AG10803 (cell line): ENCODE results near the gene RUNX3.

Source experiments
- DNase-seq: peaks from one replicate; pipeline ENCODE4 v3.0.0; 2010; ENCODE audit warnings: low read depth
- H3K4me3 ChIP-seq: 2 replicates; pipeline ENCODE4 v1.5.1; 2011; ENCODE audit warnings: mild to moderate bottlenecking, low read length, control low read depth
- TF ChIP-seq, protein P1 (sequence below): conservative IDR thresholded peaks from 2 replicates; pipeline ENCODE4 v1.5.1; 2011; ENCODE audit warnings: mild to moderate bottlenecking, low read length, control low read depth, inconsistent platforms

RUNX3 gene

GRCh38 chr1:24966724-24967346 is 36.8 kb upstream of the RUNX3 start:
- DNase-seq, result peak; percentile 71
- TF ChIP-seq, protein P1, sequence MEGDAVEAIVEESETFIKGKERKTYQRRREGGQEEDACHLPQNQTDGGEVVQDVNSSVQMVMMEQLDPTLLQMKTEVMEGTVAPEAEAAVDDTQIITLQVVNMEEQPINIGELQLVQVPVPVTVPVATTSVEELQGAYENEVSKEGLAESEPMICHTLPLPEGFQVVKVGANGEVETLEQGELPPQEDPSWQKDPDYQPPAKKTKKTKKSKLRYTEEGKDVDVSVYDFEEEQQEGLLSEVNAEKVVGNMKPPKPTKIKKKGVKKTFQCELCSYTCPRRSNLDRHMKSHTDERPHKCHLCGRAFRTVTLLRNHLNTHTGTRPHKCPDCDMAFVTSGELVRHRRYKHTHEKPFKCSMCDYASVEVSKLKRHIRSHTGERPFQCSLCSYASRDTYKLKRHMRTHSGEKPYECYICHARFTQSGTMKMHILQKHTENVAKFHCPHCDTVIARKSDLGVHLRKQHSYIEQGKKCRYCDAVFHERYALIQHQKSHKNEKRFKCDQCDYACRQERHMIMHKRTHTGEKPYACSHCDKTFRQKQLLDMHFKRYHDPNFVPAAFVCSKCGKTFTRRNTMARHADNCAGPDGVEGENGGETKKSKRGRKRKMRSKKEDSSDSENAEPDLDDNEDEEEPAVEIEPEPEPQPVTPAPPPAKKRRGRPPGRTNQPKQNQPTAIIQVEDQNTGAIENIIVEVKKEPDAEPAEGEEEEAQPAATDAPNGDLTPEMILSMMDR, result no peak
- no peak overlapping the region for H3K4me3 ChIP-seq

GRCh38 chr1:24966121-24966723 is 36.1 kb upstream of the RUNX3 start:
- TF ChIP-seq, protein P1, result no peak
- no peak for DNase-seq
- no peak overlapping the region for H3K4me3 ChIP-seq

DNA sequence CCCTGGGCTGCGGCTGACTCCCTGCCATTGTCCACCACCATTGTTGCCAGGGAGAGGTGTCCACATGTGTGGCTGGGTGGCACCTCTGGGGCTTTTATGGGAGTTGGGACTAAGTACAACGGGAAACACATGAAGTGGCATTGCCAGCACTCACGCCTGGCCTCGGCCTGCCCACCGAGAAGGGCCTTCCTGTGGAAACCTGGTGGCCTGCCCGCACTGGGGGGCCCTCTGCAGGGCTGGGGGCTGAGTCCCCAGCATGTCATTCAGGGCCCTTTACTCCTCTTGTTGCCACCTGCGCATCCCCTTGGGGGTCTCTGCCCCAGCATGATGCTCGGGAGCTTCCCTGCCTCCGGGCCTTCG is 35.5 kb upstream of the RUNX3 start:
- H3K4me3 ChIP-seq, result no peak overlapping the region
- DNase-seq, result no peak
- TF ChIP-seq, protein P1, result no peak

DNA sequence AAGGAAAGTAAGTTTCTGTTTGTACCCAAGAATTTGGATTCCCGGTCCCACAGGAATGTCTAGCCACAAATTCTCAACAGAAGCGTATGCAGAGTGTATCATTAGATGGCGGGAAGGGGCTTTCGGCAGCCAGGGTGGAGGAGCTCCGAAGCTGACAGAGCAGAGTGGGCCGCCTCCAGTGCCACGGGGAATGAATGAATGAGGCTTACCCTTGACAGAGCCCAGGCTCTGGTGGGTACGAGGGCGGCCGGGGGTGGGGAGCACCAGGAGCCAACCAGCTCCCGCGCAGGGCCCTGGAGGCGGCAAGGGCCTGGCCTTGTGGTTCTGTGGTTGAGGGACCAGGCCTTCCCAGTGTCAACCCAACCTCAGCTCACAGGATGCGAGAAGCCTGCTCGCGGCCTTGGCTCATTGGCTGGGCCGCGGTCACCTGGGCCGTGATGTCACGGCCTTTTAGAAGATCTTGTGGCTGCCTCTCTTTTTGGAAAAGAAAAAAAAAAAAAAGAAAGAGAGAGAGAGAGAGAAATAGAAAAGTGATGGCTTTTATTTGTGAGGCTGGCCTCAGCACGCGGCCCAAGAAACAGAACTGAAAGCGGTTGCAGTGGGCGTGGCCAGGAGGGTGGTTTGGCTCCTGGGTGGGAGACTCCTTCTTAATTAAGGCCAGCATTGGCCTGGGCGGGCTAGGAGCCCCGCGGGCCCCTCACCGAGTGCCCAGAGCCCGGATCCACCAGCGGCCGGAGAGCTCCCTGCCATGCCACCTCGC is 34.9 kb upstream of the RUNX3 start:
- H3K4me3 ChIP-seq, result no peak overlapping the region

DNA sequence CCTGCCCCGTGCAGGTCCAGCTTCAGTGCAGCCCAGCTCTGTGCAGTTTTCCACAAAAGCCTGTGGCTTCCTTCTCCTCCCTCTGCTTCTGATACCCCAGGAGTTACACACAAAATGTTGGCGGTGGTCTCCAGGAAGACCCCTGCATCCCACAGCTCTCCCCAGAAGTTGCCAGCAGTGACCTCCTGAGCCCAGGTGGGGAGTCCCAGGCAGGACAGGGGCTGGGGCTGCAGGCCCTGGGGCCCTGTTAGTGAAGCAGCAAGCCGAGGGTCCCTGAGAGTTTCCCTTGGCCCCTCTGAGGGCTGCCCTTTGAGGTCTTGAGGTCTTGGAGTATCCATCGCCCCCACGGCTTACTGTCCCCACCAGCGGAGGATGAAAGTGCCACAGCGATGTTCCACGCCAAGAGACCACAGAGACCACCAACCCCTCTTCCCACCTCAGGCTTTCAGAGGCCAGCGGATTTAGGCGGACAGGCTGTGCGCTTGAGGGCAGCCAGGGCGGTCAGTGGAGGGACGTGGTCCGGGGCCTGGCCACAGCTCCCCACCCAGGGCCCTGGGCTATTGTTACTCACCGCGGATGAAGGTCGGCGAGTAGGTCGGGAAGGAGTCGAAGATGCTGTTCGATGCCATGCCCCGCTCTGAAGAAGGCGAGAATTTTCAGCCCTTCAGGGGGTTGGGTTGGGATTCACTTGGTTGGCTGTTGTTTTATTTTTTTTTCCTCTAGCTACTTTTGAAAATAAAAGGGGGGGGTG is 34.0 kb upstream of the RUNX3 start:
- TF ChIP-seq, protein P1, result no peak
- H3K4me3 ChIP-seq, result no peak overlapping the region
- no peak for DNase-seq

More for the DNA sequence above, 34.9 kb upstream of the RUNX3 start:
- TF ChIP-seq, protein P1, result no peak
- DNase-seq, result peak; percentile 23

- DNase-seq, result no peak
- TF ChIP-seq, protein P1, result no peak
- no peak overlapping the region for H3K4me3 ChIP-seq
Measured at GRCh38 chr1:24963099-24963872, 33.2 kb upstream of the RUNX3 start.
